BJ (cell line): ENCODE data around the gene SH2D7. TPM values are rescaled to one million over a fixed set of nuclear protein-coding genes. Genes with fewer than 3 reads are reported as not detected.

Experiments
- CTCF ChIA-PET: fragments of 350-600 bp; formaldehyde crosslinking; extraction: SDS; loops from one replicate; lab custom pipeline; 2021; ENCODE audit warnings: antibody characterized with exemption, inconsistent platforms; lab: Yijun Ruan, JAX
- POLR2A ChIA-PET: fragments of 300-600 bp; sonication (Branson Sonifier 250); formaldehyde crosslinking; extraction: SDS; loops from one replicate; lab custom pipeline; 2021; ENCODE audit warnings: antibody characterized with exemption; lab: Charles Lee
- DNase-seq: peaks from one replicate; pipeline ENCODE4 v3.0.0-alpha.2; 2011; ENCODE audit warnings: low read depth
- H3K27me3 ChIP-seq: 2 replicates; pipeline ENCODE4 v1.6.0; 2011; ENCODE audit warnings: low read length; ENCODE audit not compliant: control insufficient read depth, insufficient read depth
- H3K36me3 ChIP-seq: 2 replicates; pipeline ENCODE4 v1.5.1; 2011; ENCODE audit warnings: low read length; ENCODE audit not compliant: control insufficient read depth, insufficient read depth
- H3K4me3 ChIP-seq: 2 replicates; pipeline ENCODE4 v1.5.1; 2011; ENCODE audit warnings: low read depth, mild to moderate bottlenecking, control low read depth, low read length
- polyA plus RNA-seq: library from polyadenylated mRNA; depleted of rRNA; stranded (reverse); fragments of >200 nt; gene quantifications from 2 replicates; pipeline ENCODE4 v1.2.3, GENCODE V29; 2011
- TF ChIP-seq, protein P1 (sequence below): IDR thresholded peaks from 2 replicates; pipeline ENCODE4 v1.5.1; 2011; ENCODE audit warnings: low read depth, mild to moderate bottlenecking, control low read depth, inconsistent platforms, low read length, moderate library complexity; ENCODE audit not compliant: insufficient read depth

The SH2D7 gene
- polyA plus RNA-seq, 1 experiment, result not detected

DNA sequence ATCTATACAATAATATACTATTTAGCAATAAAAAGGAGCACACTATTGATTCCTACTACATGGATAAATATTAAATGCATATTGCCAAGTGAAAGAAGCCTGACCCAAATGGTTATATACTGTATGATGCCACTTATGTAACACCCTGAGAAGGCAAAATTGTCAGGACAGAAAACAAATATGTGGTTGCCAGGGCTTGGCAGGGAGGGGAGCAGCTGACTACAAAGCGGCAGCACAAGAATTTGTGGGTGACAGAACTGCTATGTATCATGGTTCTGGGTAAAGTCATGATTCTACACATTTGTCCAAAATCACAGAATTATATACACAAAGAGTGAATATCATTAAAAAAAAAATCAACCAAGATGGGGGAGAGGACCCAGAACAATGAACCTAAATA, 37.4 kb upstream of the SH2D7 start:
- CTCF ChIA-PET, result interaction anchor here (1.4 kb wide), 1 partner anchor 53 kb away, joined by 3 read pairs; no protein-coding TSS in a partner anchor
- DNase-seq, result no peak

DNA sequence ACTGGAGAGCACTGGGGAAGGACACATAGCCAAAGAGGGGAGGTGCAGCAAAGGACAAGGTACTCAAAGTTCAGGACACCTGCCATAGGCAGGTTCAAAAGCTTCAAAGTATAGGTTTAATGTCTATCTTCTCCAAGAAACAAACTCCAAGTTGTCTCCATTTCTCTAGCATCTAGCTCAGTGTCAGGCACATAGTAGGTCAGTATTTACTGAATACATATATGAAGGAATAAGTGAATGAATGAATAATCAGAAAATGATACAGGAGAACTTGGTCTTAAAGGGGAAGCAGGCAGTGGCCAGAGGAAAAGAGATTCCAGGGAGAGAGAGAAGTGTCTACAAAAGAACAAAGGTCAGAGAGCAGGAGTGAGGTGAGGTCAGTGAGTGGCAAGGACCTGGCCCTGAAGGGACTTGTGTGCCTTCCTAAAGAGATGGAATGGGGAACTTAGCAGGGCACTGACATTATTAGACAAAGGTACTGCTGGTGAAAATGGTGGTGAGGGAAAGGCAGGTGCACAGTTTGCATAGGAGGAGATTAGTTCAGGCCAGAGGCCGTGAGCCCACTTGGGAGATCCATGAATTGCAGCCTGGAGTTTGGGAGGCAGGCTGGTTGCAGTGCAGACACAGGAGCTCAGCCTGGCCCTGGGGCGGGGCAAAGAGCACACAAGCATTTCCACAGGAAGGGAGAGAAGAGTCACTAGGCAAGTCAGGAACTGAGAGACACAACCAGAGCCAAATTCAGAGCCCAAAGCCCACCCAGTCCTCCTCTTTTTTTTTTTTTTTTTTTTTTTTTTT, 36.2 kb upstream of the SH2D7 start:
- TF ChIP-seq, protein P1, sequence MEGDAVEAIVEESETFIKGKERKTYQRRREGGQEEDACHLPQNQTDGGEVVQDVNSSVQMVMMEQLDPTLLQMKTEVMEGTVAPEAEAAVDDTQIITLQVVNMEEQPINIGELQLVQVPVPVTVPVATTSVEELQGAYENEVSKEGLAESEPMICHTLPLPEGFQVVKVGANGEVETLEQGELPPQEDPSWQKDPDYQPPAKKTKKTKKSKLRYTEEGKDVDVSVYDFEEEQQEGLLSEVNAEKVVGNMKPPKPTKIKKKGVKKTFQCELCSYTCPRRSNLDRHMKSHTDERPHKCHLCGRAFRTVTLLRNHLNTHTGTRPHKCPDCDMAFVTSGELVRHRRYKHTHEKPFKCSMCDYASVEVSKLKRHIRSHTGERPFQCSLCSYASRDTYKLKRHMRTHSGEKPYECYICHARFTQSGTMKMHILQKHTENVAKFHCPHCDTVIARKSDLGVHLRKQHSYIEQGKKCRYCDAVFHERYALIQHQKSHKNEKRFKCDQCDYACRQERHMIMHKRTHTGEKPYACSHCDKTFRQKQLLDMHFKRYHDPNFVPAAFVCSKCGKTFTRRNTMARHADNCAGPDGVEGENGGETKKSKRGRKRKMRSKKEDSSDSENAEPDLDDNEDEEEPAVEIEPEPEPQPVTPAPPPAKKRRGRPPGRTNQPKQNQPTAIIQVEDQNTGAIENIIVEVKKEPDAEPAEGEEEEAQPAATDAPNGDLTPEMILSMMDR, result no peak
- ChIA-PET CTCF (interaction anchor here (0.8 to 1.9 kb wide), 3 partner anchors 16 to 52 kb away, joined by 3 to 6 read pairs (median 3); no protein-coding TSS in a partner anchor), POLR2A (interaction anchor here (0.7 kb wide), 2 partner anchors 37 to 574 kb away, joined by 3 to 4 read pairs; no protein-coding TSS in a partner anchor)
- no peak overlapping the region for H3K4me3 ChIP-seq
- H3K36me3 ChIP-seq, result no peaks in the 10 kb centered on the region; the same call in 1 of the 2 replicates
- no peaks in the 10 kb centered on the region for H3K27me3 ChIP-seq
- DNase-seq, result no peak

More for the DNA sequence above, 37.4 kb upstream of the SH2D7 start:
- Histone ChIP-seq H3K27me3 (no peaks in the 10 kb centered on the region), H3K36me3 (no peaks in the 10 kb centered on the region; the same call in 1 of the 2 replicates), H3K4me3 (no peak overlapping the region)
- TF ChIP-seq, protein P1, result no peak
- POLR2A ChIA-PET, result no interaction called here

DNA sequence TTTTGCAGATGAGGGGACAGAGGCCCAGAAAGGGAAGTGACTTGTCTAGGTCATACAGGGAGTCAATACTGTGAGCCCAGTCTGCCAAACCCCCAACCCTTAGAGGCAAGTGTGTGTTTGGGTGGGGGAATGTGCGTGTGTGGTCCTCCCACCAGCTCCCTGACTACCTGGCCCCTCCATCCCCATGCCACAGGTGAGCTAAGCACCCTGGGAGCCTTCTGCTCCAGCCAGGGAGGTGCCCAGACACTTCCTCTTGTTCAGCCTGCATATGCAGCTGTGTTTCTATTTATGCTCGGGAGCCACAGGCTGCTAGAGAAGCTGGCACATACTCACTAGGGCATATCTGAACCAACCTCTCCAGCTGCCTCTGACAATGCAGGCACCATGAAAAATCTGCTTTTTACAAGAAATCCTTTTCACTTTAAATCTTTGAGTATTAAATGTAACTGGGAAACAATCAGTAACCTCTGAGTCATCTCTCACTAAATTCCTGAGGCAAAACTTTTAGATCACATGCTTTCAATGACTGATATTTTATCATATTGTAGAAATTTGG, 35.6 kb upstream of the SH2D7 start:
- ChIA-PET POLR2A (interaction anchor here (0.7 kb wide), 2 partner anchors 37 to 574 kb away, joined by 3 to 4 read pairs; no protein-coding TSS in a partner anchor), CTCF (interaction anchor here (0.8 to 1.9 kb wide), 3 partner anchors 15 to 52 kb away, joined by 3 to 6 read pairs (median 3); no protein-coding TSS in a partner anchor)
- no peak overlapping the region for H3K4me3 ChIP-seq
- DNase-seq, result no peak
- no peaks in the 10 kb centered on the region for H3K27me3 ChIP-seq
- no peaks in the 10 kb centered on the region; the same call in 1 of the 2 replicates for H3K36me3 ChIP-seq
- TF ChIP-seq, protein P1, result no peak

- Histone ChIP-seq H3K27me3 (no peaks in the 10 kb centered on the region), H3K36me3 (no peaks in the 10 kb centered on the region; the same call in 1 of the 2 replicates), H3K4me3 (no peak overlapping the region)
- CTCF ChIA-PET, result interaction anchor here (0.6 to 1.9 kb wide), 4 partner anchors 18 to 394 kb away, joined by 3 to 6 read pairs (median 4); no protein-coding TSS in a partner anchor
- TF ChIP-seq, protein P1, result no peak
- POLR2A ChIA-PET, result no interaction called here
- no peak for DNase-seq
Measured at GRCh38 chr15:78057803-78058202, 34.6 kb upstream of the SH2D7 start.
